Common myeloid progenitor, CD34-positive (primary cell): Measurements from ENCODE around the gene UBASH3B.

ENCODE experiments used
- CTCF ChIA-PET: fragments of 350-600 bp; sonication (Branson Sonifier 250); formaldehyde crosslinking; loops from one replicate; lab custom pipeline; 2021; ENCODE audit warnings: antibody characterized with exemption; lab: Charles Lee
- POLR2A ChIA-PET: fragments of 350-600 bp; sonication (Branson Sonifier 250); formaldehyde crosslinking; loops from one replicate; lab custom pipeline; 2021; ENCODE audit warnings: antibody characterized with exemption; lab: Charles Lee
- DNase-seq, 3 donors: peaks; one replicate each; pipeline versions ENCODE4 v3.0.0 to v3.0.0-alpha.2; 2013
- H3K27ac ChIP-seq, 2 experiments: 1 replicate in 1 of 2; 2 replicates in 1 of 2; pipeline ENCODE4 v1.7.0; 2013; ENCODE audit warnings: inconsistent platforms in 2 of 2, low read length in 2 of 2, mild to moderate bottlenecking in 2 of 2, low read depth in 1 of 2, moderate library complexity in 1 of 2; ENCODE audit not compliant: severe bottlenecking in 2 of 2, insufficient read depth in 1 of 2, poor library complexity in 1 of 2
- H3K27me3 ChIP-seq, 5 experiments: replicated peaks in 2 of 5; 1 replicate in 3 of 5; 2 replicates in 2 of 5; pipeline versions ENCODE4 v1.6.1 to v1.7.0; 2013; ENCODE audit warnings: low read length in 4 of 5, mild to moderate bottlenecking in 2 of 5, moderate library complexity in 2 of 5, inconsistent platforms in 1 of 5; ENCODE audit not compliant: insufficient read depth in 5 of 5, control insufficient read depth in 4 of 5
- H3K36me3 ChIP-seq, 4 experiments: 1 replicate in 2 of 4; 2 replicates in 2 of 4; pipeline versions ENCODE4 v1.6.1 to v1.7.0; 2013; ENCODE audit warnings: low read length in 3 of 4, control low read depth in 1 of 4, mild to moderate bottlenecking in 1 of 4; ENCODE audit not compliant: control insufficient read depth in 4 of 4, insufficient read depth in 4 of 4
- H3K4me1 ChIP-seq, 4 experiments: 1 replicate in 3 of 4; 2 replicates in 1 of 4; pipeline versions ENCODE4 v1.6.1 to v1.7.1; 2013; ENCODE audit warnings: low read length in 3 of 4, mild to moderate bottlenecking in 3 of 4, control low read depth in 1 of 4, inconsistent platforms in 1 of 4, moderate library complexity in 1 of 4; ENCODE audit not compliant: control insufficient read depth in 4 of 4, insufficient read depth in 4 of 4; ENCODE audit errors: control extremely low read depth in 1 of 4
- H3K4me3 ChIP-seq, 7 experiments: 1 replicate in 4 of 7; 2 replicates in 3 of 7; pipeline versions ENCODE4 v1.5.1 to v1.7.0; 2013; ENCODE audit warnings: mild to moderate bottlenecking in 7 of 7, low read length in 6 of 7, moderate library complexity in 6 of 7, inconsistent platforms in 2 of 7, low read depth in 2 of 7, control low read depth in 1 of 7; ENCODE audit not compliant: insufficient read depth in 4 of 7, control insufficient read depth in 1 of 7; ENCODE audit errors: extremely low read depth in 1 of 7
- H3K9me3 ChIP-seq, 5 experiments: 1 replicate in 4 of 5; 2 replicates in 1 of 5; pipeline versions ENCODE4 v1.6.1 to v1.7.1; 2013; ENCODE audit warnings: low read length in 4 of 5, mild to moderate bottlenecking in 2 of 5, inconsistent platforms in 1 of 5, low read depth in 1 of 5, moderate library complexity in 1 of 5; ENCODE audit not compliant: control insufficient read depth in 4 of 5, insufficient read depth in 2 of 5; ENCODE audit errors: control extremely low read depth in 1 of 5
- WGBS: methylation state at CpG from one replicate; pipeline ENCODE4 v1.1.5; 2013; ENCODE audit not compliant: insufficient coverage; 5-methylcytosine and 5-hydroxymethylcytosine counted together

Gene UBASH3B

DNA sequence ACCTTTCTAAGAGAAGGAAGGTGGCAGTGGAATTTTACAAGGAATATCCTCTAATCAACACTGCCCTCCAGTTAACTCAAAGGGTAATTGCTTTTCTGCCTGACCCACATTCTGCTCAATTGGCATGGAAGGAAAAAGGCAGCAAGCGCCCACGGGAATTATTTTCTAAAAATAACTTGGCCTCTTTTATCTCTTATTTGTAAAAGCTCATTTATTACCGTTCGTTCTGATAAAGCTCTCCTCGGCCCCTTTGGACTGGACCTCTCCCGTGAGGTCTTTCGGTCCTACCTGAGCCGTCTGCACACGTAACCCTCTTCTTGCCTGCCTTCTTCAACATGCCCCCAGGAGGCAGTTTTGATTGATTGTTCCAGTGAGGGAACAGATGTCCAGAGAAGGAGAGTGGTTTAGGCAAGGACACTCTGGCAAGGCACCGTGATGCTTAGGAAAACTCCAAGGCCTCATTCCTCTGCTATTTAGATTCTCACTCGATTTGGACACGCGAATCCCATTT is 129.6 kb downstream of the UBASH3B start:
- H3K27me3 ChIP-seq = no peaks in the 10 kb centered on the region
- CTCF ChIA-PET = interaction anchor here (1.3 to 23.4 kb wide), 3 partner anchors 7 to 152 kb away, joined by 4 to 349 read pairs (median 69); no protein-coding TSS in a partner anchor
- H3K9me3 ChIP-seq = no peaks in the 10 kb centered on the region
- POLR2A ChIA-PET = no interaction called here
- DNase-seq = no peak
- H3K4me1 ChIP-seq = peaks cover 0 to 6% (median 2%) of the 10 kb centered on the region in 4 experiments
- WGBS = 94% methylated on average over 5 of the region's 13 CpGs
- peaks cover 25 to 70% (median 48%) of the 10 kb centered on the region in 4 experiments for H3K36me3 ChIP-seq
- H3K27ac ChIP-seq = no peak overlapping the region
- no peak overlapping the region for H3K4me3 ChIP-seq

DNA sequence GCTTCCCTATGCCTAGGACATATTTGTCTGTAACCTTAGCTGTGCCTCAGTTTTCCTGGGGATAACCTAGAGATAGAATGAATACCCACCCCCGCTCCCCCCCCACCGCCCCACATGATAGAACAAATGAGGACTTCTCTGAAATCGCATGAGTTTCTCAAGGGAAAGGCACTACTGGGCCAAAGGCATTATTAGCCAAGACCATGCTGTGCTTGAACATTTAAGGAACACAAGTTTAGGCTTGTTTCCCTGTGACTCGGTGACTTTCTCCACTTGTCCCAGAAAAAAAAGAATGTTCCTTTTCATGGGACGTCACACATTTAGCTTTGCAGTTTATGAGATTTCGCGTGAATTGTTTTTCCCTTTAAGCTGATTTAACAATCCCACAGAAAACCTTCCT is 131.4 kb downstream of the UBASH3B start:
- DNase-seq = no peak
- no peak overlapping the region for H3K4me3 ChIP-seq
- no peaks in the 10 kb centered on the region for H3K9me3 ChIP-seq
- peaks cover 25 to 72% (median 48%) of the 10 kb centered on the region in 4 experiments for H3K36me3 ChIP-seq
- no peak overlapping the region for H3K27ac ChIP-seq
- POLR2A ChIA-PET = interaction anchor here (1.0 kb wide), 1 partner anchor 58 kb away, joined by 3 read pairs; no protein-coding TSS in a partner anchor
- H3K4me1 ChIP-seq = no peaks in the 10 kb centered on the region
- 96% methylated on average over 3 of the region's 7 CpGs for WGBS
- no peaks in the 10 kb centered on the region for H3K27me3 ChIP-seq
- CTCF ChIA-PET = interaction anchor here (1.3 to 23.4 kb wide), 4 partner anchors 9 to 154 kb away, joined by 5 to 349 read pairs (median 104); no protein-coding TSS in a partner anchor

DNA sequence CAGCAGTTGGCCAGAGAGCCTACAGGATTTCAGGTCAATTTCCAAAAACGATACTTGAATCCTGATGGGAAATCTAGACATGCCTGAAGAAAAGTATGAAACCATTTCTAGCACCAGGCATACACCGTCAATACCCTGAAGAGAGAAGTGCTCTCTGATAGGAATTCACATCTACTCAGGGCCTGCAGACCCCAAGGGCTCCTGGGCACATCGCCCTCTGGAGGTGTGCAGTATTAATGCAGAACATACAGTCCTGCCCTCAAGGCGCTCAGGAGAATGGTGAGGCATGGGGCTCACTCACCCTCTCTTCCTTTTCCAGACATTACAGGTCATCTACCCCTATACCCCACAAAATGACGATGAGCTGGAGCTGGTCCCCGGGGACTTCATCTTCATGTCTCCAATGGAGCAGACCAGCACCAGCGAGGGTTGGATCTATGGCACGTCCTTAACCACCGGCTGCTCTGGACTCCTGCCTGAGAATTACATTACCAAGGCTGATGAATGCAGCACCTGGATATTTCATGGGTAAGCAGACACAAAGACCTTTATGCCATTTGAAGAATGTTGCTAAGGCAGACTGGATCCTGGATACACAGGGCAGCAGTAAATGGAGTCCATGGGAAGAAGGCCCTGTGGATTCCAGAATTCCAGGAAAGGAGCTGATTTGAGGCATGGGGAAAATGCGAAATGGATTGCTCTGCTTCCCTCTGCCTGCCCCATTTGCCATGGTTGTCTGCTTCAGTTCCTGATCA is 133.4 kb downstream of the UBASH3B start:
- peaks cover 15 to 69% (median 38%) of the 10 kb centered on the region in 4 experiments for H3K36me3 ChIP-seq
- 98% methylated on average over 8 of the region's 10 CpGs for WGBS
- ChIA-PET CTCF (interaction anchor here (1.1 to 23.4 kb wide), 8 partner anchors 7 to 208 kb away, joined by 3 to 349 read pairs (median 8); no protein-coding TSS in a partner anchor), POLR2A (no interaction called here)
- H3K9me3 ChIP-seq = no peaks in the 10 kb centered on the region
- no peak overlapping the region for H3K27ac ChIP-seq
- no peak for DNase-seq
- H3K27me3 ChIP-seq = no peaks in the 10 kb centered on the region
- no peaks in the 10 kb centered on the region for H3K4me1 ChIP-seq
- no peak overlapping the region for H3K4me3 ChIP-seq

DNA sequence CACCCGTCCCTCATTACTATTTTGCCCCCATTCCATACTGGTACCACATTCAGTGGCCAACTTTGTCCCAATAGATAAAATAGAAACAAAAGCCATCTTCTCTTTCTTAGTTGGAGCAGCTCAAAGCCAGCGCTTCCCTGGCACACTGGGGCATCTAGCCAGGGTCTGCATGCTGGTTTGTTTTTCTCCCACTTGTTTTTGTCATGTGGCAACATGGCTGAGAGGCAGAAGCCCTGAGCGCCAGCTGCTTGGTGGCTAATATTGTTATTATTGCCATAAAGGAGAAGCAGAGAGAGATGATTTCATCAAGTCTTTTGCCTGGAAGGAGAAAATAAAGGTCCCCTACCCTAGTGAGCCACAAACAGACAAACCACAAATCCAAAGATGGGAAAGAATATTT is 134.4 kb downstream of the UBASH3B start:
- ChIA-PET POLR2A (no interaction called here), CTCF (interaction anchor here (1.3 to 23.4 kb wide), 6 partner anchors 8 to 157 kb away, joined by 3 to 349 read pairs (median 40); no protein-coding TSS in a partner anchor)
- WGBS = 100% methylated on average over 2 of the region's 3 CpGs
- Histone ChIP-seq H3K4me1 (no peaks in the 10 kb centered on the region), H3K4me3 (no peak overlapping the region), H3K36me3 (peaks cover 13 to 72% (median 35%) of the 10 kb centered on the region in 4 experiments), H3K27me3 (no peaks in the 10 kb centered on the region), H3K9me3 (no peaks in the 10 kb centered on the region), H3K27ac (no peak overlapping the region)
- DNase-seq = no peak

DNA sequence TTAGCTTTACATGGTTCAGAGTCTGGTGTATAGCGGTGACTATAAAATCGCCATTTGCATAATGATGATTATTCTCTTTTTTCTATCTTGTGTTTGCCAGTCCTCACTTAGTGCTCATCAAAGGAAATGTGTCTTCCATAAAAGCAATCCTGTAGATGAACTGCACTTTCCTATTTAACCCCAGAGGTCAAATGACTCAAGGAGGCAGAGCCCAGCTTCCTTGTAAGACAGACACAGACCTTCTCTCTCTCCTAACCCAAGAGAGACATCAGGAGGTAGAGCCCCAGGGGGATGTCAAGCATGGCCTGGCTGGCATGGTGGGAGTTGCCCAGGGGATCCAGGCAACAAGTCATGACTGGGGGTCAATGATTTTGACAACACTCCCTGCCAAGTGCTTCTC is 135.9 kb downstream of the UBASH3B start:
- Histone ChIP-seq H3K4me1 (no peaks in the 10 kb centered on the region), H3K27ac (no peak overlapping the region), H3K4me3 (no peak overlapping the region), H3K27me3 (no peaks in the 10 kb centered on the region), H3K36me3 (peaks cover 11 to 78% (median 34%) of the 10 kb centered on the region in 4 experiments), H3K9me3 (no peaks in the 10 kb centered on the region)
- no peak for DNase-seq
- ChIA-PET POLR2A (no interaction called here), CTCF (interaction anchor here (0.6 to 23.4 kb wide), 12 partner anchors 10 to 262 kb away, joined by 3 to 349 read pairs (median 4); no protein-coding TSS in a partner anchor)
- WGBS = 100% methylated on average over 2 of the region's 2 CpGs

DNA sequence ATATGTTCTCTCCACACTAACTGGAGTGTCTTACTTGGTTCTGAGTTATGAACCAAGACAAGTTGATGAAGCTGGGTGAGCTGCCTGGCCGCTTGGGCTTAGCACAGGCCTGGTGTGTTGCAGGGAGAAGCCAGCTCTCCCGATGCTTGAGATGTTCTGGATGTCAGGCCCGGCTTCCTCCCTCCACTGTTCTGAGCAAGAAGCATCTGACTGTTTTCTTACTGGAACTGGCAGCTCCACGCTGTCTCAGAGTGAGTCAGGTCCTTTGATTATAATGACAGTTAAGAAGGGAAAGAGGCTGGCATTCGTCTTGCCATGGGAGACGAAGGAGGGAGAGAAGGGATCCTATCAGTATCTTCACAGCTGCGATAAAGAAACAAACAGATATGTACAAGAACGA is 136.3 kb downstream of the UBASH3B start:
- no peak overlapping the region for H3K27ac ChIP-seq
- no peak overlapping the region for H3K4me3 ChIP-seq
- no peak for DNase-seq
- H3K27me3 ChIP-seq = no peaks in the 10 kb centered on the region
- H3K36me3 ChIP-seq = peaks cover 13 to 82% (median 37%) of the 10 kb centered on the region in 4 experiments
- no peaks in the 10 kb centered on the region for H3K4me1 ChIP-seq
- H3K9me3 ChIP-seq = no peaks in the 10 kb centered on the region
- CTCF ChIA-PET = interaction anchor here (0.6 to 23.4 kb wide), 11 partner anchors 9 to 262 kb away, joined by 3 to 349 read pairs (median 4); no protein-coding TSS in a partner anchor
- 98% methylated on average over 6 of the region's 8 CpGs for WGBS
- POLR2A ChIA-PET = no interaction called here
